Neural crest cell (in vitro differentiated cells): Measurements from ENCODE around the gene UGT2A1. TPM values are rescaled to one million over a fixed set of nuclear protein-coding genes. Genes with fewer than 3 reads are reported as not detected.

Experiments
- DNase-seq: peaks from one replicate; pipeline ENCODE4 v3.0.0; 2021; ENCODE audit warnings: low read depth, mixed read lengths, low spot score
- H3K27ac Mint-ChIP-seq: one replicate; pipeline ENCODE4 v1.8.0; 2021; ENCODE audit warnings: mild to moderate bottlenecking, mixed read lengths; ENCODE audit not compliant: unreplicated experiment
- H3K27me3 Mint-ChIP-seq: 2 replicates; pipeline ENCODE4 v1.8.0; 2021; ENCODE audit warnings: low read depth, mild to moderate bottlenecking, mixed read lengths
- H3K36me3 Mint-ChIP-seq: 2 replicates; pipeline ENCODE4 v1.8.0; 2021; ENCODE audit warnings: low read depth, mild to moderate bottlenecking, mixed read lengths
- H3K4me1 Mint-ChIP-seq: 2 replicates; pipeline ENCODE4 v1.8.0; 2021; ENCODE audit warnings: mixed read lengths
- H3K4me3 Mint-ChIP-seq: one replicate; pipeline ENCODE4 v1.8.0; 2021; ENCODE audit warnings: mild to moderate bottlenecking, mixed read lengths
- H3K9me3 Mint-ChIP-seq: 2 replicates; pipeline ENCODE4 v1.8.0; 2021; ENCODE audit warnings: mixed read lengths
- CTCF ChIP-seq: fragments of 200-600 bp; sonication (generic); conservative IDR thresholded peaks from 2 replicates; pipeline ENCODE4 v1.5.0; 2021; ENCODE audit warnings: antibody characterized with exemption, mild to moderate bottlenecking
- total RNA-seq: library from RNA; stranded (reverse); gene quantifications from 2 replicates; pipeline ENCODE4 v1.2.1, GENCODE V29; 2021

The UGT2A1 gene
- total RNA-seq, 1 donor from 2014 or later, result not detected

DNA sequence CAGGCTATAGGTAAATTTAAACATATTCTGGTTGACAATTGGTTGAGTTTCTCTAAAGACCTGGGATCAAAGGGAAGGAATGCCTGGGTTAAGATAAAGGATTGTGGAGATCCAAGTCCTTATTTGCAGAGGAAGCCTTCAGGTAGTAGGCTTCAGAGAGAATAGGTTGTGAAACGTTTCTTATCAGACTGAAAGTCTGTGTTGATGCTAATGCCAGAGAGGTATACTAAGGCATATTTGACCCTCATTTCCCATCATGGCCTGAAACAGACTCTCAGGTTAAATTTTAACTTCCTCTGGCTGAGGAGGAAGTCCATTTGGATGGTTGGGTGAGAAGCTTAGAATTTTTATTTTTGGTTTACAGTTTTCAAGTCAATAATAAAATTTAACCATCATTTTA is 61.7 kb downstream of the UGT2A1 start:
- TF ChIP-seq CTCF, result no peak
- Mint-ChIP-seq H3K9me3 (no peaks in the 10 kb centered on the region), H3K36me3 (no peaks in the 10 kb centered on the region), H3K27me3 (no peaks in the 10 kb centered on the region), H3K4me1 (no peaks in the 10 kb centered on the region), H3K27ac (no peak overlapping the region), H3K4me3 (no peak overlapping the region)
- no peak for DNase-seq

DNA sequence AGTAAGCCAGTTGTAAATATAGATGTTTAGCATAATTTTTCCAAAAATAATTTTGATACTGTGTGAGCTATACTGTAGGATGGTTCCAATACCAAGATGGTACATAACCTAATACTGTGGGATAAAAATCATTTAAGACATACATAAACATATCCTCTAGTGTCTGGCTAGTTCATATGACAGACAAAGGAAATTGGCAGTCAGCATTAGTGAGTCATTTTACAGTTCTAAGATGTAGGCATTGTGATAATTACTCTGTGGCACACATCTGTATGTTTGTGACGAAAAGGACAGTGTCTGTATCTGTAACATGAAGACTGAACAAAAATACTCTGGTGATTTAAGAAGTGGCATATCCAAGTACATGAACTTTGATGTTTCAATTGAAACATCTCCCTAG is 63.2 kb downstream of the UGT2A1 start:
- no peaks in the 10 kb centered on the region for H3K27me3 Mint-ChIP-seq
- H3K4me1 Mint-ChIP-seq, result no peaks in the 10 kb centered on the region
- no peak overlapping the region for H3K27ac Mint-ChIP-seq
- H3K9me3 Mint-ChIP-seq, result no peaks in the 10 kb centered on the region
- H3K4me3 Mint-ChIP-seq, result no peak overlapping the region
- TF ChIP-seq CTCF, result no peak
- H3K36me3 Mint-ChIP-seq, result no peaks in the 10 kb centered on the region
- DNase-seq, result no peak

DNA sequence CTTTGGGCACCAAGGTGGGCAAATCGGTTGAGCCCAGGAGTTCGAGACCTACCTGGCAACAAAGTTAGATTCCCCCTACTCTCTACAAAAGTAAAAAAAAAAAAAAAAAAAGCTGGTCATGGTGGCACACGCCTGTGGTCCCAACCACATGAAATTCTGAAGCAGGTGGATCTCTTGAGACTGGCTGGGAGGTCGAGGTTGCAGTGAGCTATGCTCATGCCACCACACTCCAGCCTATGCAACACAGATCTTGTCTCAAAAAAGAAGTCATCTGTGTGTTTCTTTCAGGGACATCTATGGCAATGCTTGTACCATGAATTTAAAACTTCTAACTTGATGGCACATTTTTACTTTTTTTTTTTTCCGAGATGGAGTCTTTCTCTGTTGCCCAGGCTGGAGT is 68.9 kb downstream of the UGT2A1 start:
- Mint-ChIP-seq H3K9me3 (no peaks in the 10 kb centered on the region), H3K36me3 (no peaks in the 10 kb centered on the region), H3K4me3 (no peak overlapping the region), H3K4me1 (no peaks in the 10 kb centered on the region), H3K27me3 (no peaks in the 10 kb centered on the region), H3K27ac (no peak overlapping the region)
- TF ChIP-seq CTCF, result no peak
- DNase-seq, result no peak

- H3K27ac Mint-ChIP-seq, result no peak overlapping the region
- no peak overlapping the region for H3K4me3 Mint-ChIP-seq
- H3K4me1 Mint-ChIP-seq, result no peaks in the 10 kb centered on the region
- H3K27me3 Mint-ChIP-seq, result peaks cover 2% of the 10 kb centered on the region
- no peaks in the 10 kb centered on the region for H3K9me3 Mint-ChIP-seq
- no peak for TF ChIP-seq CTCF
- no peaks in the 10 kb centered on the region for H3K36me3 Mint-ChIP-seq
- DNase-seq, result no peak
Measured at GRCh38 chr4:69583543-69583942, 69.5 kb downstream of the UGT2A1 start.

DNA sequence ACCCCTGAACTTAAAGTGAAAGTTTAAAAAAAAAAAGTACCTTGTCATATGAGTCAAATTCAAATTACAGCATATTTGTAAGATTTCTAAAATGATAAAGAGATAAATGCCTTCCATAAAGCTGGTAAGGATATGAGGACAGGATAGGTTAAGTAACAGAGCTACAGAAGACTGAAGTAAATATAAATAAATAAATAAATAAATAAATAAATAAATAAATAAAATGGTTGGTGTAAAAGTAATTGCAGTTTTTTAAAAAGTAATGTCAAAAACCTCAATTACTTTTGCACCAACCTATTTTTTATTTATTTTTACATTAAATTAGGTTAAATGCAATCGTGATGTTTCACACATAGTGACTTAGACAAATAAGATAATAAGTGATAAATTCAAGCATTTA is 75.8 kb downstream of the UGT2A1 start:
- Mint-ChIP-seq H3K9me3 (peaks cover 6% of the 10 kb centered on the region), H3K27ac (no peak overlapping the region), H3K4me3 (no peak overlapping the region), H3K27me3 (peaks cover 3% of the 10 kb centered on the region), H3K4me1 (no peaks in the 10 kb centered on the region), H3K36me3 (no peaks in the 10 kb centered on the region)
- no peak for TF ChIP-seq CTCF
- DNase-seq, result no peak
